ENCODE results near the gene EML4. TPM values are rescaled to one million over a fixed set of nuclear protein-coding genes. Genes with fewer than 3 reads are reported as not detected.
"Not testable (repeated sequence)": the region's sequence is repeated elsewhere in the genome, so short reads cannot be mapped to it uniquely, and the experiment has no call there.

Gene EML4
- polyA plus RNA-seq, 3 donors: 94.5 to 126 (median 121) TPM

DNA sequence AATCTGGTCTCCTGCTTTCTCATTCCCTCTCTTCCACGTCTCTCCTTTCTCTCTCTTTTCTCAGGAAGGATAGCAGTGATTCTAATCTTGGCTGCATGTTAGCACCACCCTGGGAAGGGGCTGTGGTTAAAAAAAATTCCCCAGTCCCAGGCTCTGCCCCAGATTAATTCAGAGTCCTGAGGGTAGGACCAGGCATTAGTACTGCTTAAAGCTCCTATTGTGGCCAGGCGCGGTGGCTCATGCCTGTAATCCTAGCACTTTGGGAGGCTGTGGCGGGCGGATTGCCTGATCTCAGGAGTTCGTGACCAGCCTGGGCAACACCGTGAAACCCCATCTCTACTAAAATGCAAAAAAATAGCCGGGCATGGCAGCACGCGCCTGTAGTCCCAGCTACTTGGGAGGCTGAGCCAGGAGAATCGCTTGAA lies 35.4 kb upstream of the EML4 start:
- no peak for DNase-seq

GRCh38 chr2:42134401-42134932 lies 34.7 kb upstream of the EML4 start:
- not testable (repeated sequence) for DNase-seq

DNA sequence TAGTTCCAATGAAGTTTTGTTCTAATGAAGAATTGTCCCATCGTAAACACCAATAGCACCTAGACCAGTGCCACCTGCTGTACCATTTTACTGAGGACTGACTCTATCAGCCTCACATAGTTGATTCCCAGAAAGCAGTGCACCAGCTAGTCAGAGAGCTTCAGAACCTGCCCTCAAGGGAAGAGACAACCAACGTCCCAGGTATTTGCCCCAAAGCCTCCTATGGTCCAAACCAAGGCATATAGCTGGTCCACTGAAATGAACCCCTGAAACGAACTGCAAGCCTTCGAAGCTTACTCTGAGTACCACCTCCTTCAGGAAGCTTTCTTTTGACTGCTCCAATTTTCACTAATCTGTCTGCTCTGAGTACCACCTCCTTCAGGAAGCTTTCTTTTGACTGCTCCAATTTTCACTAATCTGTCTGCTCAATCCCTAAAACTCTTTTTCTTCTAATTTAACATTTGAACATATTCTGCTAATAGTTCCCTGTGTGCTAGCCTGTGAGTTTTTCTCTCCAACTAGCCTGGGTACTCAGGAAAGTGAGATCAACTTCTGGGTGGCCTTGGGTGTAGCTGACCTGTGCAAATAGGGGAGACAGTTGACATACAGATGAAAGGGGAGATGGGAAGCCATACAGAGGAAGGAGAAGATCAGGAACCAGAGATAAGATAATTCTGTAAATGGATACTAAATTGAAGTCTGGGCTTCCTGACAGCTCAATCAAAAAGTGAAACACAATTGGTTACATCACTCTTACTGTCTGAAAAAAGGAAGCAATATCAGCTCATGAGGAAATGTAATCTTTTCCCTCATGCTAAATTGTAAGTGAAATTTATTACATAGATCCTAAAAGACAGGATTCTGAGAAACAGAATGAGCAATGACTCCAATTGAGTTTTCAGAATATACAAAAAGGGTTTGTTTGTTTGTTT lies 33.5 kb upstream of the EML4 start:
- no peak for DNase-seq

GRCh38 chr2:42136782-42137124 lies 32.4 kb upstream of the EML4 start:
- DNase-seq: no peak

GRCh38 chr2:42137125-42137841 lies 31.9 kb upstream of the EML4 start:
- DNase-seq: no peak

- DNase-seq: no peak
Observed at GRCh38 chr2:42138163-42139015, 30.8 kb upstream of the EML4 start.

- DNase-seq: no peak
Observed at GRCh38 chr2:42139101-42139500, 30.1 kb upstream of the EML4 start.

- no peak for DNase-seq
Observed at GRCh38 chr2:42140496-42140895, 28.7 kb upstream of the EML4 start.

- DNase-seq: peak; percentile 89
Observed at GRCh38 chr2:42141687-42142546, 27.2 kb upstream of the EML4 start.

DNA sequence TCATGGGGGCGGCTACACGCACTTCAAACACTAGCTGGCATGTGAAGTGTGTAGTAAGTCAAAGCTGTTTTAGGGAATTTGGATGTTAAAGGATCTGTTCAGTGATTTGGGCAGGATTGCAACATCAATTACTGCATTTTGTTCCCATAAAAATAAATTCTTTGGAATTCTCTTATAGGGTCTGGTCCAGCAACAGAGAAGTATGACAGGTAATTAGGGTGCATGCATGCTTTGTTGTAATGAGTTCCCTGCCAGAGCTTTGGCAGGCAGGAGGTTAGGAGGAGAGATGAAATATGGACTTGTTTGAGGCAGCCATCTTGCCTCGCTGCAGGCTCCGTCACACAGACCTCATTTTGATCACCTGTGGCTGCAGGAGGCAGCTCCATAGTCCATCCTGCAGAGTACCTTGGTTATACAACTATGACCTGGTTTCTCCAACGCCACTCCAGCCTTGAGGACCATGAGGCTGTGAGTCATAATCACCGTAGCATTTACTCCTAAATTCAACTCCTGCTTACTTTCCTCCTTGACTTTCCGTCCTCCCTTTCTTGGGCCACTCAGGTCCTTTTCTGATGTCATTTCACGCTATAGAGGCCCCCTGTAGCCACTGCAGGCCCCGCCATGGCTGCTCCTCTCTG lies 26.5 kb upstream of the EML4 start:
- no peak for DNase-seq

GRCh38 chr2:42147641-42148274 lies 21.4 kb upstream of the EML4 start:
- no peak for DNase-seq

DNA sequence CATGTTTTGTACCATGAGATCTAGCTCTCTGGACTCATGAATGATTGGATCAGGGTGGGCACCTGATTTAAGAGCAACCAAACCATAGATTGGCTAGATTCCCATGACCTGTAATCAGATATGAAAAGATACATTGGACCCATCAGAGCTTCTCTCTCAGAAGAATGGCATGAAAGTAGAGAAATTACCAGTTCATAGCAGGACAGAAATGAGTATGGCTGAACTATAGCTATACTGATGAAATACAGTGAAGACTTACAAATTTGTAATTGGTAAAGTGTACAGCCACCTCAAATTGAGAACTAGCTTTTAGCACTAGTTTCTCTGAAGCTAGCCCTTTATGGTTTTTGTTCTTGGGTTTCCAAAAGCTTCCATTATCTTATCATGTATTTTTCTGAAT lies 19.0 kb upstream of the EML4 start:
- no peak for DNase-seq

DNA sequence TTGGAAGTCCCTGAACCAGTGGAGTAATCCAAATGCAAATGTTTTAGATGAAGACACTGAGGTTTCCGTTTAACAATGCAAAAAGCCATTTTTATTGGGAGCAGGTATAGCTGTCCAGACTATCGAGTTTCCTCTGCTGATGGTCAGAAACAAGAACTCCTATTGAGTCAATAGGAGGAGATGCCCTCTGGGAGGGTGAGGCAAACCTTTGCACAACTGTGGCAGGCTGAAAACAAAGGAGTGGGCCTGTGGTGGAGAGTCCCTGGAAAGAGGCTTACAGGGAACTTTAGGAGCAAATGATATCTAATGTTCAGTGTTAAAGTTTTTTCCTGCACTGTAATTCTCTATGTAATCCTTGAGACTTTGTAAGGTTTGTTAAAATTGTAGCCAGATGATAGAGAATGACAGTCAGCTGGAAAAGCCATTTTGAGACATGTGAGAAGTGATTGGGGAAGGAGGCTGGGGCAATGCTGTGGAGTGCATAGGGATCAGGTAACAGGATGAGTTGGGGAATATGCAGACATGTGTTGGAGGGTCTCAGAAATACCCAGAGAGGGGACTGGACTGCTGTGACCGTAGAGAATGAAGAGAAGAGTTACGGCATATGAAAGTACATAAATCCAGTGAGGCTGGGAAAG lies 15.1 kb upstream of the EML4 start:
- DNase-seq: no peak

- DNase-seq: no peak
Observed at GRCh38 chr2:42156721-42157120, 12.4 kb upstream of the EML4 start.

- DNase-seq: no peak
Observed at GRCh38 chr2:42161444-42161843, 7.7 kb upstream of the EML4 start.

DNA sequence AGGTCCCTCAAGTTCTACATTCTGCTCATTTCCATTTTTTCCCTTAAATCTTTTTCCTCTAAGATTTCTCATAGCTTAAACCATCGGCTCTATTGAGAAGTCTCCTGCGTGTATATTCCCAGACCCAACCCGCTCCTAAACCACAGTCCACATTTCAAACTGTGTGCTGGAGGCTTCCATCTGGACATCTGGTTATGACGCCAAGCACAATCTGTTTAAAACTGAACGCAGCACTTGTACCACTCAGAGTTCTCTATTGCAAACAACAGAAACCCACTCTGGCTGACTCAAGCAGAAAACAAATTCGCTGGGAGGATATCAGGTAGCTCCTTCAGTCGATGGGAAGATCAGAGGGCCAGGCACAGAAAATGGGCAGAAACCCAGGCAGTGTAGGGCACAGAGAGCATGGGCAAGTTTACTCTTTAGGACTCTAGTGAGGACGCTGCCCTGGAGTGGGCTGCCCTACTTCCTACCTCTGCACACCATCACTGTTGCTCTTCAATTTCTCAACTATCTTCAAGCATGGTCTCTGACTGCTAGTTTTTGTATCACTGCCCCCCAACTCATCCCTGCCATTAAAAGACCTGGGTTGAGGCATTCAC lies 5.6 kb upstream of the EML4 start:
- no peak for DNase-seq

DNA sequence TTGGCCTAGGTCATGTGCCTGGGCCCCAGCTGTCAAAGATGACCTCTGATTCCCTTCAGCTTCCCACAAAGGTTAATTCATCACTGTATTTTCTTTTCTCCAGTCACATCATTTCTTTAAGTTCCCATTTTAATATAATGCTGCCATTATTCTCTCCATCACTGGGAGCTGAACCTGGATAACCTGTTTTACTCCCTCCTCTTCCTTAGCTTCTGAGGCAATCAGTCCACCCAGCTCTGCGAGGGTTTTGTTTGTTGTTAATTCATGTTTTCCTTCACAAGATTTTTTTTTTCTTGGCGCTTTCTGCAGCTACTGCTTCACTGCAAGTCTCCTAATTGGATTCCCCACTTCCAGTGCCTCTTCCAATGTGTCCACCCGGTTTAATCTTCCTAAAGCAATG lies 5.1 kb upstream of the EML4 start:
- DNase-seq: no peak

GRCh38 chr2:42164971-42165370 lies 4.2 kb upstream of the EML4 start:
- DNase-seq: no peak

- no peak for DNase-seq
Observed at GRCh38 chr2:42167458-42167857, 1.7 kb upstream of the EML4 start.

Measured in renal pelvis (tissue), 4 donors.